HepG2 (cell line): ENCODE data around the gene TUBG1. TPM values are rescaled to one million over a fixed set of nuclear protein-coding genes. Genes with fewer than 3 reads are reported as not detected.

Source experiments
- ATAC-seq: fragments of 200-7000 bp; cut with Tn5 transposase; 3 replicates; pipeline ENCODE4 v1.9.1; 2020; ENCODE audit warnings: mild to moderate bottlenecking, moderate library complexity
- BruUV-seq: library from RNA; stranded (reverse); fragments of 400-500 nt; replicated peaks from 2 replicates; lab custom pipeline; 2021; lab: Mats Ljungman, UMichigan
- CTCF ChIA-PET: fragments of 300-600 bp; formaldehyde crosslinking; extraction: SDS; loops from one replicate; lab custom pipeline; 2021; ENCODE audit warnings: low total read pairs, inconsistent platforms, low intra/inter-chr PET ratio; lab: Yijun Ruan, JAX
- POLR2A ChIA-PET: fragments of 350-600 bp; sonication (Branson Sonifier 250); formaldehyde crosslinking; loops from one replicate; lab custom pipeline; 2020; ENCODE audit warnings: antibody characterized with exemption, inconsistent platforms; lab: Yijun Ruan, JAX
- DNase-seq: peaks from one replicate; pipeline ENCODE4 v3.0.0-alpha.2; 2015; ENCODE audit warnings: low spot score
- FAIRE-seq: peaks from 3 replicates; lab custom pipeline; 2011; peaks lifted over from hg19 to GRCh38; lab: Jason Lieb, UNC
- H2AFZ ChIP-seq: one replicate; pipeline ENCODE4 v1.6.1; 2011; ENCODE audit warnings: low read length, inconsistent platforms
- H3K27ac ChIP-seq: fragments of 300-600 bp; 3 replicates; pipeline ENCODE4 v1.8.0; 2011; ENCODE audit warnings: mixed run types, mild to moderate bottlenecking, mixed read lengths, low read length, inconsistent platforms; ENCODE audit not compliant: insufficient read depth; ENCODE audit errors: extremely low read length
- H3K27me3 ChIP-seq, 2 experiments: fragments of 200-600 bp in 1 of 2; 2 replicates in 1 of 2; 3 replicates in 1 of 2; pipeline versions ENCODE4 v1.6.0 to v1.8.0; 2011; ENCODE audit warnings: low read length in 2 of 2, mild to moderate bottlenecking in 2 of 2, moderate library complexity in 2 of 2, inconsistent platforms in 1 of 2; ENCODE audit not compliant: insufficient read depth in 2 of 2, control insufficient read depth in 1 of 2
- H3K36me3 ChIP-seq, 2 experiments: fragments of 200-600 bp in 1 of 2; replicated peaks in 1 of 2; 2 replicates in 1 of 2; 3 replicates in 1 of 2; pipeline versions ENCODE4 v1.5.1 to v1.8.0; 2011; ENCODE audit warnings: low read length in 2 of 2, inconsistent platforms in 1 of 2; ENCODE audit not compliant: insufficient read depth in 2 of 2, control insufficient read depth in 1 of 2
- H3K4me1 ChIP-seq: 2 replicates; pipeline ENCODE4 v1.5.1; 2012; ENCODE audit warnings: low read length, inconsistent platforms; ENCODE audit not compliant: insufficient read depth
- H3K4me2 ChIP-seq: 2 replicates; pipeline ENCODE4 v1.6.0; 2011; ENCODE audit warnings: low read depth, low read length, inconsistent platforms
- H3K4me3 ChIP-seq, 3 experiments: fragments of 200-600 bp in 1 of 3; sonication (generic), shearing (Covaris generic) in 1 of 3; replicated peaks in 1 of 3; 2 replicates each; pipeline ENCODE4 v1.5.1; 2011 to 2016; ENCODE audit warnings: low read length in 3 of 3, inconsistent platforms in 2 of 3, low read depth in 2 of 3, mild to moderate bottlenecking in 2 of 3, control low read depth in 1 of 3, mixed read lengths in 1 of 3; ENCODE audit not compliant: insufficient read depth in 1 of 3
- H3K79me2 ChIP-seq: one replicate; pipeline ENCODE4 v1.6.1; 2011; ENCODE audit warnings: low read length, inconsistent platforms; ENCODE audit not compliant: insufficient read depth
- H3K9ac ChIP-seq: 2 replicates; pipeline ENCODE4 v1.6.0; 2011; ENCODE audit warnings: mild to moderate bottlenecking, low read depth, low read length, inconsistent platforms; ENCODE audit not compliant: insufficient read depth
- H3K9me3 ChIP-seq: 2 replicates; pipeline ENCODE4 v1.5.1; 2012; ENCODE audit warnings: mild to moderate bottlenecking, low read length
- H4K20me1 ChIP-seq: 2 replicates; pipeline ENCODE4 v1.6.0; 2011; ENCODE audit warnings: inconsistent platforms, mild to moderate bottlenecking, low read length, moderate library complexity; ENCODE audit not compliant: insufficient read depth
- ELK4 ChIP-seq: sonication (generic); formaldehyde crosslinking; IDR thresholded peaks from 2 replicates; pipeline ENCODE4 v1.9.0; 2021; ENCODE audit warnings: missing genetic modification reagents, borderline replicate concordance
- KLF6 ChIP-seq: IDR thresholded peaks from 2 replicates; pipeline ENCODE4 v1.8.0; 2016; ENCODE audit warnings: missing biosample characterization, missing genetic modification reagents
- NFKB2 ChIP-seq: sonication (generic); formaldehyde crosslinking; IDR thresholded peaks from 2 replicates; pipeline ENCODE4 v1.4.0; 2020; ENCODE audit warnings: missing genetic modification reagents, borderline replicate concordance
- ZHX2 ChIP-seq, 2 experiments: sonication (generic) in 1 of 2; formaldehyde crosslinking in 1 of 2; IDR thresholded peaks; 2 replicates each; pipeline versions ENCODE4 v1.6.1 to v1.9.0; 2014 to 2022; ENCODE audit warnings: antibody characterized with exemption in 1 of 2, borderline replicate concordance in 1 of 2, inconsistent platforms in 1 of 2, low read depth in 1 of 2, missing genetic modification reagents in 1 of 2
- ZNF839 ChIP-seq: sonication (generic); formaldehyde crosslinking; IDR thresholded peaks from 2 replicates; pipeline ENCODE4 v1.4.0; 2020; ENCODE audit warnings: missing genetic modification reagents, mild to moderate bottlenecking, borderline replicate concordance
- WGBS: methylation state at CpG from one replicate; pipeline ENCODE4 v1.1.6; 2017; ENCODE audit warnings: low lambda C conversion rate; 5-methylcytosine and 5-hydroxymethylcytosine counted together
- in situ Hi-C: cut with HindIII; loops from 2 replicates; pipeline ENCODE4 v1.10.0; 2017; ENCODE audit warnings: low pct_unique_long_range_greater_than_20kb; ENCODE audit not compliant: extremely low pct_ligation_motif_present
- intact Hi-C: fragments of 100-400 bp; cut with micrococcal nuclease; formaldehyde crosslinking; loops from one replicate; pipeline ENCODE4 v1.10.0; 2022; ENCODE audit not compliant: unreplicated experiment
- polyA plus RNA-seq, 8 experiments: library from polyadenylated mRNA; depleted of rRNA in 3 of 8; stranded (reverse) in 7 of 8; unstranded in 1 of 8; fragments of >200 nt; fragmentation: Illumina TruSeq in 4 of 8; extraction: Trizol in 4 of 8; gene quantifications; 2 replicates each; pipeline versions ENCODE4 v1.2.1 to v1.2.3, GENCODE V29; 2011 to 2016; ENCODE audit warnings: low read depth in 4 of 8, missing spikeins in 1 of 8, mixed read lengths in 1 of 8; ENCODE audit not compliant: insufficient read depth in 1 of 8
- total RNA-seq, 5 experiments: library from RNA; depleted of rRNA; stranded (reverse); fragments of >200 nt; fragmentation: Illumina TruSeq; extraction: Trizol; gene quantifications; 2 replicates each; pipeline ENCODE4 v1.2.3, GENCODE V29; 2016; ENCODE audit warnings: low read depth in 1 of 5
- TF ChIP-seq, protein P1 (sequence below): sonication (generic); formaldehyde crosslinking; IDR thresholded peaks from 2 replicates; pipeline ENCODE4 v1.5.0; 2020; ENCODE audit warnings: missing genetic modification reagents
- TF ChIP-seq, protein P2 (sequence below): IDR thresholded peaks from 2 replicates; pipeline ENCODE4 v1.6.1; 2016; ENCODE audit warnings: low read depth
- TF ChIP-seq, protein P3 (sequence below): sonication (generic); formaldehyde crosslinking; IDR thresholded peaks from 2 replicates; pipeline ENCODE4 v1.8.1; 2022; ENCODE audit warnings: low read depth, mild to moderate bottlenecking, missing genetic modification reagents

The TUBG1 gene
- total and polyA plus RNA-seq, 2 of the 13 experiments (the other 11 are each of a cell fraction or from before 2014, with no cell fraction given): 74.1 to 137 TPM

GRCh38 chr17:42603318-42603717 is 6.2 kb upstream of the TUBG1 start:
- no peaks in the 10 kb centered on the region; a peak in 1 of 5 replicates for H3K27me3 ChIP-seq
- CTCF ChIA-PET: no interaction called here

More at GRCh38 chr17:42603318-42603717, 6.2 kb upstream of the TUBG1 start:
- POLR2A ChIA-PET: no interaction called here
- H3K27ac ChIP-seq: no peak overlapping the region
- no peak overlapping the region for H3K4me2 ChIP-seq
- TF ChIP-seq ZHX2 (IDR thresholded peaks at IDR 0.05; ENCODE audit: low read depth): no peak
- no peak for TF ChIP-seq ZHX2 (CRISPR knock-in tag; IDR thresholded peaks at IDR 0.05; ENCODE audit: borderline replicate concordance)
- TF ChIP-seq ELK4 (CRISPR knock-in tag): no peak
- no peak for TF ChIP-seq KLF6
- no peak for TF ChIP-seq ZNF839
- TF ChIP-seq NFKB2 (CRISPR knock-in tag): no peak
- TF ChIP-seq, protein P1, sequence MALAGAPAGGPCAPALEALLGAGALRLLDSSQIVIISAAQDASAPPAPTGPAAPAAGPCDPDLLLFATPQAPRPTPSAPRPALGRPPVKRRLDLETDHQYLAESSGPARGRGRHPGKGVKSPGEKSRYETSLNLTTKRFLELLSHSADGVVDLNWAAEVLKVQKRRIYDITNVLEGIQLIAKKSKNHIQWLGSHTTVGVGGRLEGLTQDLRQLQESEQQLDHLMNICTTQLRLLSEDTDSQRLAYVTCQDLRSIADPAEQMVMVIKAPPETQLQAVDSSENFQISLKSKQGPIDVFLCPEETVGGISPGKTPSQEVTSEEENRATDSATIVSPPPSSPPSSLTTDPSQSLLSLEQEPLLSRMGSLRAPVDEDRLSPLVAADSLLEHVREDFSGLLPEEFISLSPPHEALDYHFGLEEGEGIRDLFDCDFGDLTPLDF: no peak
- TF ChIP-seq, protein P2, sequence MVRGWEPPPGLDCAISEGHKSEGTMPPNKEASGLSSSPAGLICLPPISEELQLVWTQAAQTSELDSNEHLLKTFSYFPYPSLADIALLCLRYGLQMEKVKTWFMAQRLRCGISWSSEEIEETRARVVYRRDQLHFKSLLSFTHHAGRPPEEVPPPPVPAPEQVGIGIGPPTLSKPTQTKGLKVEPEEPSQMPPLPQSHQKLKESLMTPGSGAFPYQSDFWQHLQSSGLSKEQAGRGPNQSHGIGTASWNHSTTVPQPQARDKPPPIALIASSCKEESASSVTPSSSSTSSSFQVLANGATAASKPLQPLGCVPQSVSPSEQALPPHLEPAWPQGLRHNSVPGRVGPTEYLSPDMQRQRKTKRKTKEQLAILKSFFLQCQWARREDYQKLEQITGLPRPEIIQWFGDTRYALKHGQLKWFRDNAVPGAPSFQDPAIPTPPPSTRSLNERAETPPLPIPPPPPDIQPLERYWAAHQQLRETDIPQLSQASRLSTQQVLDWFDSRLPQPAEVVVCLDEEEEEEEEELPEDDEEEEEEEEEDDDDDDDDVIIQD (CRISPR knock-in tag): no peak
- TF ChIP-seq, protein P3, sequence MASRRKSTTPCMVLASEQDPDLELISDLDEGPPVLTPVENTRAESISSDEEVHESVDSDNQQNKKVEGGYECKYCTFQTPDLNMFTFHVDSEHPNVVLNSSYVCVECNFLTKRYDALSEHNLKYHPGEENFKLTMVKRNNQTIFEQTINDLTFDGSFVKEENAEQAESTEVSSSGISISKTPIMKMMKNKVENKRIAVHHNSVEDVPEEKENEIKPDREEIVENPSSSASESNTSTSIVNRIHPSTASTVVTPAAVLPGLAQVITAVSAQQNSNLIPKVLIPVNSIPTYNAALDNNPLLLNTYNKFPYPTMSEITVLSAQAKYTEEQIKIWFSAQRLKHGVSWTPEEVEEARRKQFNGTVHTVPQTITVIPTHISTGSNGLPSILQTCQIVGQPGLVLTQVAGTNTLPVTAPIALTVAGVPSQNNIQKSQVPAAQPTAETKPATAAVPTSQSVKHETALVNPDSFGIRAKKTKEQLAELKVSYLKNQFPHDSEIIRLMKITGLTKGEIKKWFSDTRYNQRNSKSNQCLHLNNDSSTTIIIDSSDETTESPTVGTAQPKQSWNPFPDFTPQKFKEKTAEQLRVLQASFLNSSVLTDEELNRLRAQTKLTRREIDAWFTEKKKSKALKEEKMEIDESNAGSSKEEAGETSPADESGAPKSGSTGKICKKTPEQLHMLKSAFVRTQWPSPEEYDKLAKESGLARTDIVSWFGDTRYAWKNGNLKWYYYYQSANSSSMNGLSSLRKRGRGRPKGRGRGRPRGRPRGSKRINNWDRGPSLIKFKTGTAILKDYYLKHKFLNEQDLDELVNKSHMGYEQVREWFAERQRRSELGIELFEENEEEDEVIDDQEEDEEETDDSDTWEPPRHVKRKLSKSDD (CRISPR knock-in tag): no peak
- in situ Hi-C loops (no loop called here), intact Hi-C loops (no loop called here)
- peaks cover 12% of the 10 kb centered on the region; the same call in 1 of the 2 replicates for H4K20me1 ChIP-seq
- peaks cover 81% of the 10 kb centered on the region for H3K79me2 ChIP-seq
- ATAC-seq: no peak
- H3K36me3 ChIP-seq: peaks cover 9 to 17% of the 10 kb centered on the region in 2 experiments; a peak in 2 of 5 replicates
- no peak for DNase-seq
- 96% methylated on average over 7 of the region's 7 CpGs for WGBS
- no peaks in the 10 kb centered on the region for H3K9me3 ChIP-seq
- no peak overlapping the region for H3K9ac ChIP-seq
- no peak for FAIRE-seq
- H3K4me1 ChIP-seq: peaks cover 42% of the 10 kb centered on the region
- no peak overlapping the region for H3K4me3 ChIP-seq
- no TSS peak for BruUV-seq
- H2AFZ ChIP-seq: no peak overlapping the region
